CD14-positive monocyte (primary cell): ENCODE results near the gene NRDE2. TPM values are rescaled to one million over a fixed set of nuclear protein-coding genes. Genes with fewer than 3 reads are reported as not detected.

Experiments
- DNase-seq, 3 donors: peaks; one replicate each; pipeline ENCODE4 v3.0.0-alpha.2; 2011 to 2022
- H2AFZ ChIP-seq: 2 replicates; pipeline ENCODE4 v1.6.0; 2012; ENCODE audit warnings: mild to moderate bottlenecking, low read depth, low read length, inconsistent platforms; ENCODE audit not compliant: insufficient read depth, poor library complexity, severe bottlenecking
- H3K27ac ChIP-seq, 2 donors: 1 replicate in 1 of 2; 2 replicates in 1 of 2; pipeline ENCODE4 v1.5.1; 2012 to 2013; ENCODE audit warnings: low read length in 2 of 2, control low read depth in 1 of 2, inconsistent platforms in 1 of 2, low read depth in 1 of 2, mild to moderate bottlenecking in 1 of 2
- H3K27me3 ChIP-seq, 2 donors: one replicate each; pipeline versions ENCODE4 v1.6.0 to v1.6.1; 2011 to 2013; ENCODE audit warnings: low read length in 2 of 2; ENCODE audit not compliant: control insufficient read depth in 2 of 2, insufficient read depth in 2 of 2
- H3K36me3 ChIP-seq, 2 donors: replicated peaks in 1 of 2; 1 replicate in 1 of 2; 2 replicates in 1 of 2; pipeline versions ENCODE4 v1.5.1 to v1.6.1; 2012 to 2013; ENCODE audit warnings: low read length in 2 of 2, control low read depth in 1 of 2, inconsistent platforms in 1 of 2, mild to moderate bottlenecking in 1 of 2; ENCODE audit not compliant: insufficient read depth in 2 of 2, control insufficient read depth in 1 of 2
- H3K4me1 ChIP-seq, 2 donors: 1 replicate in 1 of 2; 2 replicates in 1 of 2; pipeline versions ENCODE4 v1.5.1 to v1.6.1; 2012 to 2013; ENCODE audit warnings: low read length in 2 of 2, control low read depth in 1 of 2, inconsistent platforms in 1 of 2, mild to moderate bottlenecking in 1 of 2, moderate library complexity in 1 of 2; ENCODE audit not compliant: insufficient read depth in 2 of 2, control insufficient read depth in 1 of 2
- H3K4me2 ChIP-seq: replicated peaks from 2 replicates; pipeline ENCODE3; 2012; ENCODE audit warnings: low read length, moderate library complexity, mild to moderate bottlenecking; ENCODE audit not compliant: poor library complexity, severe bottlenecking; ENCODE audit errors: extremely low read depth
- H3K4me3 ChIP-seq, 3 experiments: fragments of 200-600 bp in 1 of 3; sonication (generic) in 1 of 3; replicated peaks in 1 of 3; 1 replicate in 2 of 3; 2 replicates in 1 of 3; pipeline ENCODE4 v1.5.1; 2011 to 2013; ENCODE audit warnings: low read length in 3 of 3, mild to moderate bottlenecking in 3 of 3, control low read depth in 2 of 3, low read depth in 2 of 3, inconsistent platforms in 1 of 3, moderate library complexity in 1 of 3
- H3K79me2 ChIP-seq: 2 replicates; pipeline ENCODE4 v1.6.0; 2012; ENCODE audit warnings: mild to moderate bottlenecking, control low read depth, inconsistent platforms, low read length, moderate library complexity; ENCODE audit not compliant: insufficient read depth
- H3K9ac ChIP-seq: 2 replicates; pipeline ENCODE4 v1.6.0; 2017; ENCODE audit warnings: low read length, mild to moderate bottlenecking; ENCODE audit not compliant: insufficient read depth, poor library complexity, severe bottlenecking
- H3K9me3 ChIP-seq, 2 donors: replicated peaks in 1 of 2; 1 replicate in 1 of 2; 2 replicates in 1 of 2; pipeline versions ENCODE4 v1.5.1 to v1.6.1; 2012 to 2013; ENCODE audit warnings: low read length in 2 of 2, control low read depth in 1 of 2; ENCODE audit not compliant: control insufficient read depth in 1 of 2, insufficient read depth in 1 of 2
- H4K20me1 ChIP-seq: 2 replicates; pipeline ENCODE4 v1.6.0; 2012; ENCODE audit warnings: mild to moderate bottlenecking, low read length, control low read depth, moderate library complexity; ENCODE audit not compliant: insufficient read depth
- H3K27ac Mint-ChIP-seq, 7 donors: one replicate each; pipeline ENCODE4 v1.8.0; 2020; ENCODE audit warnings: mild to moderate bottlenecking in 7 of 7, mixed read lengths in 7 of 7, moderate library complexity in 6 of 7, inconsistent platforms in 2 of 7
- H3K27me3 Mint-ChIP-seq, 3 donors: one replicate each; pipeline ENCODE4 v1.8.0; 2021 to 2022; ENCODE audit warnings: low read depth in 3 of 3, mild to moderate bottlenecking in 3 of 3, mixed read lengths in 3 of 3, moderate library complexity in 3 of 3, inconsistent platforms in 1 of 3
- H3K36me3 Mint-ChIP-seq, 2 donors: one replicate each; pipeline ENCODE4 v1.8.0; 2020; ENCODE audit warnings: mixed read lengths in 2 of 2, inconsistent platforms in 1 of 2, mild to moderate bottlenecking in 1 of 2
- H3K4me1 Mint-ChIP-seq: one replicate; pipeline ENCODE4 v1.8.0; 2020; ENCODE audit warnings: mild to moderate bottlenecking, mixed read lengths
- H3K4me3 Mint-ChIP-seq, 2 donors: one replicate each; pipeline ENCODE4 v1.8.0; 2020; ENCODE audit warnings: mild to moderate bottlenecking in 2 of 2, mixed read lengths in 2 of 2, moderate library complexity in 1 of 2
- H3K9me3 Mint-ChIP-seq, 7 donors: one replicate each; pipeline ENCODE4 v1.8.0; 2020 to 2022; ENCODE audit warnings: mixed read lengths in 7 of 7, mild to moderate bottlenecking in 6 of 7, moderate library complexity in 6 of 7, inconsistent platforms in 2 of 7
- CTCF ChIP-seq: fragments of 200-600 bp; IDR thresholded peaks from one replicate; pipeline ENCODE4 v1.8.0; 2022; ENCODE audit warnings: antibody characterized with exemption, mild to moderate bottlenecking
- WGBS: methylation state at CpG from one replicate; pipeline ENCODE4 v1.1.5; 2013; ENCODE audit warnings: missing lambda C conversion rate; ENCODE audit not compliant: insufficient coverage; 5-methylcytosine and 5-hydroxymethylcytosine counted together
- intact Hi-C, 2 donors: fragments of 100-400 bp; cut with micrococcal nuclease; formaldehyde crosslinking; loops; one replicate each; pipeline versions ENCODE4 v1.15.0 to v1.15.1; 2023
- polyA plus RNA-seq, 3 donors: library from polyadenylated mRNA; depleted of rRNA in 1 of 3; unstranded in 2 of 3; stranded (reverse) in 1 of 3; fragments of 300-500 nt in 2 of 3; fragments of >200 nt in 1 of 3; fragmentation: Illumina TruSeq in 2 of 3; gene quantifications; 1 replicate in 2 of 3; 2 replicates in 1 of 3; pipeline ENCODE4 v1.2.3, GENCODE V29; 2012 to 2021

The NRDE2 gene
- polyA plus RNA-seq, 3 donors = 4.7 to 7.4 (median 6.7) TPM

- Histone ChIP-seq H3K27me3 (no peaks in the 10 kb centered on the region), H2AFZ (no peak overlapping the region), H3K36me3 (peaks cover 69 to 96% of the 10 kb centered on the region in 2 donors), H3K9ac (no peak overlapping the region), H3K79me2 (no peaks in the 10 kb centered on the region), H3K9me3 (no peaks in the 10 kb centered on the region), H3K4me1 (no peaks in the 10 kb centered on the region), H3K4me3 (no peak overlapping the region), H3K27ac (peak overlapping the region in 1 of 2 donors; percentile 26), H4K20me1 (peaks cover 4% of the 10 kb centered on the region), H3K4me2 (no peak overlapping the region)
- no peaks in the 10 kb centered on the region for H3K9me3 Mint-ChIP-seq
- DNase-seq = no peak
- H3K4me3 Mint-ChIP-seq = no peak overlapping the region
- H3K27ac Mint-ChIP-seq = peak overlapping the region in 5 of 7 donors; percentile 3 to 47 (median 33)
- TF ChIP-seq CTCF = no peak
- H3K4me1 Mint-ChIP-seq = peaks cover 9% of the 10 kb centered on the region
- peaks cover 0 to 2% (median 0%) of the 10 kb centered on the region in 3 donors for H3K27me3 Mint-ChIP-seq
- intact Hi-C loops = no loop called here
- 96% methylated on average over 8 of the region's 9 CpGs for WGBS
- H3K36me3 Mint-ChIP-seq = peaks cover 73 to 95% of the 10 kb centered on the region in 2 donors
Observed at GRCh38 chr14:90274019-90274418, 57.7 kb downstream of the NRDE2 start.

- Histone ChIP-seq H3K9ac (no peak overlapping the region), H3K27ac (peak overlapping the region in 1 of 2 donors; percentile 26), H2AFZ (no peak overlapping the region), H4K20me1 (peaks cover 4% of the 10 kb centered on the region), H3K4me1 (no peaks in the 10 kb centered on the region), H3K4me2 (no peak overlapping the region), H3K4me3 (no peak overlapping the region), H3K79me2 (no peaks in the 10 kb centered on the region), H3K36me3 (peaks cover 69 to 96% of the 10 kb centered on the region in 2 donors), H3K27me3 (no peaks in the 10 kb centered on the region), H3K9me3 (no peaks in the 10 kb centered on the region)
- DNase-seq = no peak
- Mint-ChIP-seq H3K4me3 (no peak overlapping the region), H3K4me1 (peaks cover 9% of the 10 kb centered on the region), H3K27ac (peak overlapping the region in 2 of 7 donors; percentile 33 to 46), H3K9me3 (no peaks in the 10 kb centered on the region), H3K27me3 (peaks cover 0 to 2% (median 0%) of the 10 kb centered on the region in 3 donors), H3K36me3 (peaks cover 73 to 95% of the 10 kb centered on the region in 2 donors)
- intact Hi-C loops = no loop called here
- no peak for TF ChIP-seq CTCF
- 89% methylated on average over 2 of the region's 8 CpGs for WGBS
Observed at GRCh38 chr14:90273532-90273931, 58.2 kb downstream of the NRDE2 start.
